Panc1 (cell line): ENCODE results near the gene ZMYM3. TPM values are rescaled to one million over a fixed set of nuclear protein-coding genes. Genes with fewer than 3 reads are reported as not detected.

ENCODE experiments used
- ATAC-seq: fragments of 200-7000 bp; cut with Tn5 transposase; 2 replicates; pipeline ENCODE4 v1.9.1; 2020; ENCODE audit warnings: mild to moderate bottlenecking, moderate library complexity
- BruUV-seq: library from RNA; stranded (reverse); fragments of 400-500 nt; replicated peaks from 2 replicates; lab custom pipeline; 2021; lab: Mats Ljungman, UMichigan
- CTCF ChIA-PET: fragments of 300-600 bp; sonication (Branson Sonifier 250); formaldehyde crosslinking; loops from one replicate; lab custom pipeline; 2022; ENCODE audit warnings: antibody characterized with exemption; lab: Charles Lee
- POLR2A ChIA-PET: fragments of 300-600 bp; sonication (Branson Sonifier 250); formaldehyde crosslinking; loops from one replicate; lab custom pipeline; 2022; ENCODE audit warnings: antibody characterized with exemption; lab: Charles Lee
- DNase-seq: peaks from one replicate; pipeline ENCODE4 v3.0.0-alpha.2; 2010; ENCODE audit warnings: low read depth, low spot score
- H3K27ac ChIP-seq: 2 replicates; pipeline ENCODE4 v1.5.1; 2011; ENCODE audit warnings: mild to moderate bottlenecking, low read length, inconsistent platforms
- H3K27me3 ChIP-seq: fragments of 200-500 bp; sonication (Bioruptor generic); 2 replicates; pipeline ENCODE4 v1.6.0; 2014; ENCODE audit warnings: low read length, inconsistent platforms; ENCODE audit not compliant: control insufficient read depth, insufficient read depth
- H3K36me3 ChIP-seq: fragments of 200-500 bp; sonication (Bioruptor generic); 2 replicates; pipeline ENCODE4 v1.5.1; 2014; ENCODE audit warnings: inconsistent platforms, mild to moderate bottlenecking, low read length, moderate library complexity; ENCODE audit not compliant: control insufficient read depth, insufficient read depth
- H3K4me1 ChIP-seq: 2 replicates; pipeline ENCODE4 v1.5.1; 2011; ENCODE audit warnings: inconsistent platforms, mild to moderate bottlenecking, low read length, moderate library complexity; ENCODE audit not compliant: control insufficient read depth, insufficient read depth
- H3K4me3 ChIP-seq, 2 experiments: 2 replicates each; pipeline ENCODE4 v1.5.1; 2011 to 2012; ENCODE audit warnings: low read depth in 2 of 2, low read length in 2 of 2, mild to moderate bottlenecking in 2 of 2, inconsistent platforms in 1 of 2, moderate library complexity in 1 of 2
- H3K9me3 ChIP-seq: fragments of 200-500 bp; sonication (Bioruptor generic); 2 replicates; pipeline ENCODE4 v1.5.1; 2014; ENCODE audit warnings: low read depth, mild to moderate bottlenecking, inconsistent platforms, low read length, moderate library complexity; ENCODE audit not compliant: control insufficient read depth, insufficient read depth
- CTCF ChIP-seq: fragments of 450-650 bp; IDR thresholded peaks from 2 replicates; pipeline ENCODE4 v1.5.1; 2017; ENCODE audit warnings: mild to moderate bottlenecking
- POLR2AphosphoS5 ChIP-seq: IDR thresholded peaks from 2 replicates; pipeline ENCODE4 v1.6.1; 2012; ENCODE audit warnings: mild to moderate bottlenecking, low read depth, low read length, moderate library complexity
- REST ChIP-seq, 2 experiments: IDR thresholded peaks; 2 replicates each; pipeline ENCODE4 v1.6.1; 2011 to 2012; ENCODE audit warnings: low read depth in 2 of 2, control low read depth in 1 of 2, low read length in 1 of 2, mild to moderate bottlenecking in 1 of 2, moderate library complexity in 1 of 2; ENCODE audit not compliant: insufficient read depth in 1 of 2
- SIN3A ChIP-seq: IDR thresholded peaks from 2 replicates; pipeline ENCODE4 v1.6.1; 2012; ENCODE audit warnings: low read depth, mild to moderate bottlenecking, low read length, moderate library complexity, borderline replicate concordance; ENCODE audit not compliant: insufficient read depth
- TCF7L2 ChIP-seq: IDR thresholded peaks from 2 replicates; pipeline ENCODE4 v1.6.1; 2011; ENCODE audit warnings: mild to moderate bottlenecking, low read depth, low read length, inconsistent platforms
- in situ Hi-C: cut with HindIII; loops from 2 replicates; pipeline ENCODE4 v1.10.0; 2016; ENCODE audit warnings: low sequenced_read_pairs, low pct_unique_long_range_greater_than_20kb
- intact Hi-C: fragments of 100-400 bp; cut with micrococcal nuclease; formaldehyde crosslinking; loops from one replicate; pipeline ENCODE4 v1.10.0; 2022; ENCODE audit not compliant: unreplicated experiment
- total RNA-seq: library from RNA; stranded (reverse); gene quantifications from one replicate; pipeline ENCODE4 v1.2.1, GENCODE V29; 2021; ENCODE audit not compliant: unreplicated experiment

ZMYM3 gene
- total RNA-seq, 1 experiment from 2014 or later: 40.2 TPM

GRCh38 chrX:71244359-71245128, 9.4 kb downstream of the ZMYM3 start:
- H3K4me3 ChIP-seq: no peak overlapping the region
- POLR2A ChIA-PET: no interaction called here
- TF ChIP-seq TCF7L2 (no peak), CTCF (no peak), REST (IDR thresholded peaks at IDR 0.05; ENCODE audit: insufficient read depth in 1 of 2, low read depth in 2 of 2, low read length in 1 of 2) (no peak), POLR2AphosphoS5 (no peak), SIN3A (no peak)
- H3K27me3 ChIP-seq: no peaks in the 10 kb centered on the region
- DNase-seq: no peak
- CTCF ChIA-PET: no interaction called here
- no peaks in the 10 kb centered on the region for H3K4me1 ChIP-seq
- no peak for ATAC-seq
- H3K27ac ChIP-seq: no peak overlapping the region
- no TSS peak for BruUV-seq
- H3K36me3 ChIP-seq: no peaks in the 10 kb centered on the region; the same call in none of the 2 replicates
- in situ Hi-C loops: no loop called here
- intact Hi-C loops: no loop called here
- H3K9me3 ChIP-seq: no peaks in the 10 kb centered on the region

GRCh38 chrX:71241301-71241700, 12.6 kb downstream of the ZMYM3 start:
- TF ChIP-seq POLR2AphosphoS5 (no peak), TCF7L2 (no peak), REST (IDR thresholded peaks at IDR 0.05; ENCODE audit: insufficient read depth in 1 of 2, low read depth in 2 of 2, low read length in 1 of 2) (no peak)
- POLR2A ChIA-PET: no interaction called here
- DNase-seq (no peak), ATAC-seq (no peak)
- Histone ChIP-seq H3K36me3 (no peaks in the 10 kb centered on the region; the same call in none of the 2 replicates), H3K27me3 (no peaks in the 10 kb centered on the region), H3K27ac (no peak overlapping the region), H3K4me3 (no peak overlapping the region), H3K9me3 (no peaks in the 10 kb centered on the region), H3K4me1 (no peaks in the 10 kb centered on the region)
- no TSS peak for BruUV-seq
- in situ Hi-C loops: no loop called here
- intact Hi-C loops: no loop called here
- CTCF ChIA-PET: no interaction called here
